HFFc6 (cell line): Measurements from ENCODE around the gene CD2. TPM values are rescaled to one million over a fixed set of nuclear protein-coding genes. Genes with fewer than 3 reads are reported as not detected.

Source experiments
- DNase-seq: peaks from one replicate; pipeline ENCODE4 v3.0.0-alpha.2; 2018
- H3K27ac Mint-ChIP-seq: 2 replicates; pipeline ENCODE4 v1.8.0; 2020; ENCODE audit warnings: mild to moderate bottlenecking, mixed read lengths
- H3K27me3 Mint-ChIP-seq: 2 replicates; pipeline ENCODE4 v1.8.0; 2021; ENCODE audit warnings: mild to moderate bottlenecking, moderate library complexity, mixed read lengths; ENCODE audit not compliant: insufficient read depth
- H3K36me3 Mint-ChIP-seq: 2 replicates; pipeline ENCODE4 v1.8.0; 2021; ENCODE audit warnings: low read depth, mixed read lengths
- H3K4me1 Mint-ChIP-seq: 2 replicates; pipeline ENCODE4 v1.8.0; 2020; ENCODE audit warnings: low read depth, mixed read lengths
- H3K4me3 Mint-ChIP-seq: 2 replicates; pipeline ENCODE4 v1.8.0; 2020; ENCODE audit warnings: mild to moderate bottlenecking, moderate library complexity, mixed read lengths
- H3K9me3 Mint-ChIP-seq: 2 replicates; pipeline ENCODE4 v1.8.0; 2020; ENCODE audit warnings: mild to moderate bottlenecking, mixed read lengths
- total RNA-seq, 6 experiments: library from RNA; stranded (reverse); fragmentation: NEBNext Ultra II Directional; extraction: Animal tissue kit (Norgen Biotek cat#: 25700); gene quantifications; 2 replicates in 1 of 6; 3 replicates in 5 of 6; pipeline ENCODE4 v1.2.3, GENCODE V29; 2021
- TF ChIP-seq, protein P1 (sequence below): fragments of 200-600 bp; sonication (generic); IDR thresholded peaks from 2 replicates; pipeline ENCODE4 v1.5.0; 2021; ENCODE audit warnings: antibody characterized with exemption, mild to moderate bottlenecking

CD2 gene
- total RNA-seq, 6 experiments from 2014 or later, result not detected

DNA sequence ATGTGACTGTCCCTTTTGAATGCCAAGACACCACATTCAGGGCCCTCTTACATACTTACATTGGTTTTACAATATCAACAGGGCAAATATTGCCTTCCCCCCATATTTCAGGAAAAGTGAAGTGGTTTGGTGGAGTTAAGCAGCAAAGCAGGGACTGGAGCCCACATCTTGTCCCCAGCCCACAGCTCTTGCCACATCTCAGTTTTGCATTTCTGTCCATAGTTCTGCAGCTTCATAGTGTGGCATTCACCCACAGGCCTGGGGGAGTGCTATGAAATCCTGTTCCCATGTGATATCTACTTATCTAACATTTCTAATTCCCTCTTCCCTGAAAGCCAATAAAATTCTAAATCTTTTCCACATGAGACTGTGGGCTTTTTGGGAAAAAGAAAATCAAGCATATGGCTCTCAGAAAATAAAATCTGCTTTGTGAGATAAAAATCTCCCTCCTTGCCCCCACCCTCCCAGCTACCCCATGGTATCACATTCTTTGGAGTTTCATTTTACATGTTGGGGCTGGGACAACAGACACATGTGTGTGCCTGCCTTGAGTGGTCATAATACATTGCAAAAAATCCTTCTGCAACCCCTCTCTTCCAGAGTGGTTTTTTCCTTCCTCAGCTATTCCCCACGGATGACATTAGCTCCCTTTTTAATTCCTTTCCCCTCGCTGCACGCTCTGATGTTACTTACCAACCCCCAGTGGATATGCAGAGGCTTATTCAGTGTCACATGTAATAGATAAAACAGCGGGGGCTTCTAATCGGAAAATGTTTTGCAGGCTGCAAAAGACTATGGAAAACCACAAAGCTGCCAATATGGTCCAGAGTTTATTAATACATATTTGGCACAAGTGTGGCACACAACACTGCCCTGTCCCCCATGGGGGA lies 20.5 kb upstream of the CD2 start:
- H3K9me3 Mint-ChIP-seq, result no peaks in the 10 kb centered on the region
- TF ChIP-seq, protein P1, sequence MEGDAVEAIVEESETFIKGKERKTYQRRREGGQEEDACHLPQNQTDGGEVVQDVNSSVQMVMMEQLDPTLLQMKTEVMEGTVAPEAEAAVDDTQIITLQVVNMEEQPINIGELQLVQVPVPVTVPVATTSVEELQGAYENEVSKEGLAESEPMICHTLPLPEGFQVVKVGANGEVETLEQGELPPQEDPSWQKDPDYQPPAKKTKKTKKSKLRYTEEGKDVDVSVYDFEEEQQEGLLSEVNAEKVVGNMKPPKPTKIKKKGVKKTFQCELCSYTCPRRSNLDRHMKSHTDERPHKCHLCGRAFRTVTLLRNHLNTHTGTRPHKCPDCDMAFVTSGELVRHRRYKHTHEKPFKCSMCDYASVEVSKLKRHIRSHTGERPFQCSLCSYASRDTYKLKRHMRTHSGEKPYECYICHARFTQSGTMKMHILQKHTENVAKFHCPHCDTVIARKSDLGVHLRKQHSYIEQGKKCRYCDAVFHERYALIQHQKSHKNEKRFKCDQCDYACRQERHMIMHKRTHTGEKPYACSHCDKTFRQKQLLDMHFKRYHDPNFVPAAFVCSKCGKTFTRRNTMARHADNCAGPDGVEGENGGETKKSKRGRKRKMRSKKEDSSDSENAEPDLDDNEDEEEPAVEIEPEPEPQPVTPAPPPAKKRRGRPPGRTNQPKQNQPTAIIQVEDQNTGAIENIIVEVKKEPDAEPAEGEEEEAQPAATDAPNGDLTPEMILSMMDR, result no peak
- no peak overlapping the region for H3K27ac Mint-ChIP-seq
- H3K27me3 Mint-ChIP-seq, result peaks cover 9% of the 10 kb centered on the region
- DNase-seq, result no peak
- no peak overlapping the region for H3K4me3 Mint-ChIP-seq
- no peaks in the 10 kb centered on the region for H3K4me1 Mint-ChIP-seq
- H3K36me3 Mint-ChIP-seq, result no peaks in the 10 kb centered on the region

DNA sequence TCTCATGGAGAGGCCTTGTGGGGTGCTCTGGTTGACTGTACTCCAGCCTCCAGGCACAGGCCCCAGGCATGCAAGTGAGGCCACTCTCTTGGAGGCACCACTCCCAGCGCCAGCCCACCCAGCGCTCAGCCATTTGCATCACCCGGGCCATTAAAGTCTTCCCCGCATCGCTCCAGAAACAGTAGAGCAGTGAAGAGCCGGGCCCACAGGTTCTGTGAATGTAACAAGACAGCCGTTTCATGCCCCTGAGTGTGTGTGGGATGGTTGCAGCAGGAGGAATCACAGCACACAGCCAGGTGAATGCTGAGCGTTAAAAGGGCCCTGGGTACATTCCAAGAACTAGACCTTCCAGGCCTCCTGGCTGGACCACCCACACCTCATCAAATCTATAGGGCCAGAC lies 19.0 kb upstream of the CD2 start:
- TF ChIP-seq, protein P1, result no peak
- DNase-seq, result no peak
- H3K4me1 Mint-ChIP-seq, result no peaks in the 10 kb centered on the region
- H3K4me3 Mint-ChIP-seq, result no peak overlapping the region
- no peaks in the 10 kb centered on the region for H3K9me3 Mint-ChIP-seq
- H3K27me3 Mint-ChIP-seq, result peaks cover 13% of the 10 kb centered on the region
- H3K36me3 Mint-ChIP-seq, result no peaks in the 10 kb centered on the region
- no peak overlapping the region for H3K27ac Mint-ChIP-seq

DNA sequence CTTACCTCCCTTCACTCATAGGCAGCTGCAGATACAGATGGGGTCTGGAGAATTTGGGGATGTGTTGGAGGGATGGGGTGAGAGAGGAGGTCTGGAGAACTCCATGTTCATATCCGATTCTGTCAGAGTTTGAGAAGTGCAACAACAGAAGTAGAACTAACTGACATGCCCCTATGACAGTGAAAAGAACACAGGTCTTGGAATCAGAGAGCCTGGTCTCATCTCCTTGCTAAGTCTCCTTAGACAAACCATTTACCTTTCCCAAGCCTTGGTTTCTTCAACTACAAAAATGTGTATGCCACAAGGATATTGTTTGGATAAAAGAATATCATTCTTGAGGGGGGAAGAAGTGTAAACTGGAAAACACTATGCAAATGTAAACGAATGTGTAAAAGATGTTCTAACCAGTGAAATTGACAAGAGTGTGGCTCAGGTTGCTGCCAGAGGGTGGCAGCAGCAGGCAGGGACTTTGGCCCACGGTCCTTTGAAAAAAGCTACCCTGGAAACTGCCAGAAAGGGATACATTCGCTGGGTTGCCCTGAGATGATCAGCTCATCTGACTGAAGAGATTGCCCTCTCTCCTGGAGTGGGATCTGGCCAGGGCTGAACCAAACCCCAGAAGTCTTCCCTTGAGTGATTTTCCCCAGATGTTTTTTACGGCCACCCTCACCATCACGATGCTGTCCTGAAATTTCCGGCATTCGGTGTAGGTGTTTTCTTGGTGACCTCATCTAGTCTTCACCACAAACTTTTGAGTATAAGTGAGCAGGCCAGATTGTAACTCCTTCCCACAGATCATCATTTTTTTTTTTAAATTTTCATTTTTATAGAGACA lies 17.0 kb upstream of the CD2 start:
- Mint-ChIP-seq H3K27ac (no peak overlapping the region), H3K4me3 (no peak overlapping the region), H3K36me3 (no peaks in the 10 kb centered on the region), H3K27me3 (peaks cover 15% of the 10 kb centered on the region), H3K4me1 (no peaks in the 10 kb centered on the region), H3K9me3 (peaks cover 3% of the 10 kb centered on the region)
- TF ChIP-seq, protein P1, result peak; percentile 85
- peak; percentile 42 for DNase-seq

DNA sequence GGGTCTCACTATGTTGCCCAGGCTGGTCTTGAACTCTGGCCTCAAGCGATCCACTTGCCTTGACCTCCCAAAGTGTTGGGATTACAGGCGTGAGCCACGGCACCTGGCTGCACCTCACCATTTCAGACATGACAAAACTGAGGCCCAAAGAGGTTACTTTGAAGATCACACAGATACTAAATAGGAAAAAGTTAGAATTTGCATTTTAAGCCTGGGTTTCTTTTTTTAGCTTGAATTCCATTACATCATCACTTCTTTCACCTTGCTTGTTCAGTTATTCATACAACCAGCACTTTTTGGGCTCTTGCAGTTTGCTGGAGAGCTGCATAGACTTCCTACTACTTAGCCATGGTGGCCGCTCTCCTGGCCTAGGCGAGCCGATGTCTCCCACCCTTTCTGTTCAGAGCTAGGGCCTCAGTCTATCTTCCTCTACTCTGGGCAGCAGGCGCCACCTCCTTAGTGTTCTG lies 16.3 kb upstream of the CD2 start:
- Mint-ChIP-seq H3K36me3 (peaks cover 2% of the 10 kb centered on the region), H3K27ac (no peak overlapping the region), H3K4me3 (no peak overlapping the region), H3K27me3 (peaks cover 15% of the 10 kb centered on the region), H3K9me3 (peaks cover 9% of the 10 kb centered on the region), H3K4me1 (no peaks in the 10 kb centered on the region)
- DNase-seq, result no peak
- TF ChIP-seq, protein P1, result no peak

DNA sequence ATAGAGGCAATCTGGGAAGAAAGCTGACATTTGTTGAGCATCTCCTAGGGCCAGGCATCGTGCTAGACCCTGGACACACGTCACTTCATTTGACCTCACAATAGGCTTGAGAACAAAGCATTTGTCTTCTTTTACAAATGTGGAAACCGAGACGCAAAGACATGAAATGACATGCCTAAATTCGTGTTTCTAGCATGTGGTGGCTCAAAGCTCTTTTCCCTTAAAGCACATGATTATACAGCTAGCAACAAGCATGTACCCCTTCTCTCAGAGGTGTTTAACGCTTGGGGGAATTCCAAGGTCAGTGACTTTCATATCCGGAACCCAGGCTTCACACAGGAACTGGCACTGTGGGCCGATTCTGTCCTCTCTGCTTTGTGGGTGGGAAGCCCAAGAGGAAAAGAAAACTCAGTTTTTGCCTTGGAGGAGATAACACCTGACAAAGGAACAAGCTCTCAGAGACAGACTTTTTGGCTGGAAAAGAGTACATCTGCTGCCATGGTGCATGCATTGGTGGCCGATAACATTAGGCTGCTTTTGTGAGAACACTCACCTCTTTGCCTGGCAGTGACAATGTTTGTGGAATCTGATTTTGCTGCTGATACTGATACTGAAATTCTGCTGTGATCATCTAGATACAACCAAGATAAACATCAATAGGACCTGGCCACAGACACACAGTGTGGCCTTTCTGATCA lies 15.4 kb upstream of the CD2 start:
- Mint-ChIP-seq H3K36me3 (peaks cover 11% of the 10 kb centered on the region), H3K4me3 (no peak overlapping the region), H3K9me3 (peaks cover 19% of the 10 kb centered on the region), H3K4me1 (no peaks in the 10 kb centered on the region), H3K27me3 (peaks cover 15% of the 10 kb centered on the region), H3K27ac (no peak overlapping the region)
- TF ChIP-seq, protein P1, result no peak
- DNase-seq, result no peak
